HEK293 (cell line): Measurements from ENCODE around the gene CTNNBL1.

ENCODE experiments used
- CTCF ChIA-PET: fragments of 350-600 bp; formaldehyde crosslinking; extraction: SDS; loops from one replicate; lab custom pipeline; 2021; ENCODE audit warnings: antibody characterized with exemption; lab: Yijun Ruan, JAX
- POLR2A ChIA-PET: fragments of 300-600 bp; formaldehyde crosslinking; extraction: SDS; loops from one replicate; lab custom pipeline; 2020; ENCODE audit warnings: antibody characterized with exemption, inconsistent platforms; lab: Yijun Ruan, JAX
- H3K27ac ChIP-seq: fragments of 200-500 bp; sonication (Bioruptor generic); 2 replicates; pipeline ENCODE4 v1.5.1; 2014; ENCODE audit warnings: low read depth, low read length, control low read depth, inconsistent platforms; ENCODE audit errors: extremely low read depth
- H3K36me3 ChIP-seq, 2 experiments: fragments of 200-500 bp in 1 of 2; sonication (Bioruptor generic) in 1 of 2; 1 replicate in 1 of 2; 2 replicates in 1 of 2; pipeline ENCODE4 v1.5.1; 2014 to 2017; ENCODE audit warnings: inconsistent platforms in 2 of 2, low read length in 2 of 2; ENCODE audit not compliant: control insufficient read depth in 2 of 2, insufficient read depth in 1 of 2
- H3K4me1 ChIP-seq: fragments of 200-500 bp; sonication (Bioruptor generic); 2 replicates; pipeline ENCODE4 v1.5.1; 2014; ENCODE audit warnings: mild to moderate bottlenecking, low read length, inconsistent platforms; ENCODE audit not compliant: control insufficient read depth, insufficient read depth
- H3K4me3 ChIP-seq: 2 replicates; pipeline ENCODE4 v1.5.1; 2011; ENCODE audit warnings: low read depth, mild to moderate bottlenecking, control low read depth, low read length, moderate library complexity
- H3K9me3 ChIP-seq: fragments of 200-500 bp; sonication (Bioruptor generic); 2 replicates; pipeline ENCODE4 v1.5.1; 2014; ENCODE audit warnings: low read depth, low read length, inconsistent platforms; ENCODE audit not compliant: control insufficient read depth, insufficient read depth
- HOXD13 ChIP-seq: sonication (generic); formaldehyde crosslinking; IDR thresholded peaks from 2 replicates; pipeline ENCODE4 v1.8.0; 2022; ENCODE audit warnings: missing genetic modification reagents, borderline replicate concordance
- SETDB1 ChIP-seq: IDR thresholded peaks from one replicate; pipeline ENCODE4 v1.6.1; 2017; ENCODE audit warnings: mild to moderate bottlenecking, low read length, moderate library complexity, mixed read lengths; ENCODE audit not compliant: insufficient read length
- ZBTB7A ChIP-seq: fragments of 450-650 bp; formaldehyde crosslinking; IDR thresholded peaks from 2 replicates; pipeline ENCODE4 v1.5.1; 2016; ENCODE audit warnings: low read depth, missing biosample characterization, missing genetic modification characterization
- ZFP3 ChIP-seq: fragments of 450-650 bp; formaldehyde crosslinking; IDR thresholded peaks from 2 replicates; pipeline ENCODE4 v1.5.1; 2016; ENCODE audit warnings: low read depth, missing biosample characterization, missing genetic modification characterization
- ZNF140 ChIP-seq: fragments of 450-650 bp; formaldehyde crosslinking; IDR thresholded peaks from 2 replicates; pipeline ENCODE4 v1.5.1; 2016; ENCODE audit warnings: missing biosample characterization, missing genetic modification characterization
- ZNF239 ChIP-seq: fragments of 450-650 bp; formaldehyde crosslinking; IDR thresholded peaks from 2 replicates; pipeline ENCODE4 v1.5.1; 2016; ENCODE audit warnings: missing biosample characterization, missing genetic modification characterization
- ZNF561 ChIP-seq: fragments of 450-650 bp; IDR thresholded peaks from 2 replicates; pipeline ENCODE4 v1.5.1; 2018; ENCODE audit warnings: missing biosample characterization, missing genetic modification characterization, borderline replicate concordance
- ZNF664 ChIP-seq: fragments of 450-650 bp; formaldehyde crosslinking; IDR thresholded peaks from 2 replicates; pipeline ENCODE4 v1.5.1; 2016; ENCODE audit warnings: missing biosample characterization, missing genetic modification characterization
- TF ChIP-seq, protein P1 (sequence below): fragments of 450-650 bp; formaldehyde crosslinking; IDR thresholded peaks from 2 replicates; pipeline ENCODE4 v1.5.1; 2016; ENCODE audit warnings: missing biosample characterization, missing genetic modification characterization
- TF ChIP-seq, protein P2 (sequence below): fragments of 450-650 bp; formaldehyde crosslinking; IDR thresholded peaks from 2 replicates; pipeline ENCODE4 v1.5.0; 2017; ENCODE audit warnings: missing biosample characterization, missing genetic modification characterization, borderline replicate concordance
- TF ChIP-seq, protein P3 (sequence below): fragments of 450-650 bp; formaldehyde crosslinking; IDR thresholded peaks from 2 replicates; pipeline ENCODE4 v1.5.1; 2017; ENCODE audit warnings: missing biosample characterization, missing genetic modification characterization
- TF ChIP-seq, protein P4 (sequence below): fragments of 450-650 bp; formaldehyde crosslinking; IDR thresholded peaks from 2 replicates; pipeline ENCODE4 v1.5.1; 2016; ENCODE audit warnings: missing biosample characterization, missing genetic modification characterization
- TF ChIP-seq, protein P5 (sequence below): fragments of 450-650 bp; formaldehyde crosslinking; IDR thresholded peaks from 2 replicates; pipeline ENCODE4 v1.5.1; 2017; ENCODE audit warnings: missing biosample characterization, missing genetic modification characterization

CTNNBL1 gene

DNA sequence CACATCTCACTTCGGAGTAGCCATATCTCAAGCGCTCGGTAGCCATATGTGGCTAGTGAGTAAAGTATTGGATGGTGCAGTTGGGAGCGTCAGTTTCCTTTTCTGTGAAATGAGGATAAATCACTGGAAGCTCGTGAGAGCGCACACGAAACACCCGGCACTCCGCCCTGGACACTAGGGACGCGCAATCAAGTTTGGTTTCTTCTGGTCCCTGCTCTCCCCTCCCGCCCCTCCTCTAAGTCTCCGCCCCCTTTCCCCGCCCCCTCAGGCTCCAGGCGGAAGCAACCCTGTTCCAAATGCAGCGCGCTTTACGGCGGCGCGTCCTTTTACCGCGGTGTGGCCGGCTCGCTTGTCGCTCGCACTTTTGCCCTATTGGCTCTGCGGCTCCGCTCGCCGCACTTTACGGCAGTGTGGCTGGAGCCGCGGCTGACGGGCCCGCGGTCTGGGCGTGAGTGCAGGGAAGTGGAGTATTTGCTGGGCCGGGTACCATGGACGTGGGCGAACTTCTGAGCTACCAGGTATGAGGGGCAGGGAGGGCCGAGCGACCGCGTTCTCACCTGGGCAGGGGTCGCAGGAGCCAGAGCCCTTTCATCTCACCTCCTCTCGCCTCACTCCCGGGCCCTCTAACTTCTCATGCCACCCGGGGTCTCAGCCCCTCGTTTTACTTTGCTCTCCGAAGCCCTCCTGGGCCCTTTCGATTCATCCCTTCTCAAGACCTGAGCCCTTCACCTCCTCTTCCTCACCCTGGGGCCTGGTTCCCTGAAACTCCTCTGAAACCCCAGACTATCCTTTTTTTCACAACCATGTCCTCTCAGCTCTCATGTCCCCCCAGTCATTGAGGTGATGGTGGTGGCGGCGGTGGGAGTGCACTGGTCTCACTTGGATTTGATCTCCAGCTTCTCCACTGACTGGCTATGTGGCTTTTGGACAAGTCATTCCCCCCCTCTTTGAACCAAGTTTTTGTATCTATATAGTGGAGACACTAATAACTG is at the start of gene CTNNBL1 (continued):
- TF ChIP-seq, protein P1, sequence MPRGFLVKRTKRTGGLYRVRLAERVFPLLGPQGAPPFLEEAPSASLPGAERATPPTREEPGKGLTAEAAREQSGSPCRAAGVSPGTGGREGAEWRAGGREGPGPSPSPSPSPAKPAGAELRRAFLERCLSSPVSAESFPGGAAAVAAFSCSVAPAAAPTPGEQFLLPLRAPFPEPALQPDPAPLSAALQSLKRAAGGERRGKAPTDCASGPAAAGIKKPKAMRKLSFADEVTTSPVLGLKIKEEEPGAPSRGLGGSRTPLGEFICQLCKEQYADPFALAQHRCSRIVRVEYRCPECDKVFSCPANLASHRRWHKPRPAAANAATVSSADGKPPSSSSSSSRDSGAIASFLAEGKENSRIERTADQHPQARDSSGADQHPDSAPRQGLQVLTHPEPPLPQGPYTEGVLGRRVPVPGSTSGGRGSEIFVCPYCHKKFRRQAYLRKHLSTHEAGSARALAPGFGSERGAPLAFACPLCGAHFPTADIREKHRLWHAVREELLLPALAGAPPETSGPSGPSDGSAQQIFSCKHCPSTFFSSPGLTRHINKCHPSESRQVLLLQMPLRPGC, result no peak
- TF ChIP-seq ZFP3 (tag by site-specific recombination) (no peak), HOXD13 (no peak), SETDB1 (no peak), ZBTB7A (tag by site-specific recombination) (peak; percentile 52; the same call in 1 of the 2 replicates)
- TF ChIP-seq, protein P2, sequence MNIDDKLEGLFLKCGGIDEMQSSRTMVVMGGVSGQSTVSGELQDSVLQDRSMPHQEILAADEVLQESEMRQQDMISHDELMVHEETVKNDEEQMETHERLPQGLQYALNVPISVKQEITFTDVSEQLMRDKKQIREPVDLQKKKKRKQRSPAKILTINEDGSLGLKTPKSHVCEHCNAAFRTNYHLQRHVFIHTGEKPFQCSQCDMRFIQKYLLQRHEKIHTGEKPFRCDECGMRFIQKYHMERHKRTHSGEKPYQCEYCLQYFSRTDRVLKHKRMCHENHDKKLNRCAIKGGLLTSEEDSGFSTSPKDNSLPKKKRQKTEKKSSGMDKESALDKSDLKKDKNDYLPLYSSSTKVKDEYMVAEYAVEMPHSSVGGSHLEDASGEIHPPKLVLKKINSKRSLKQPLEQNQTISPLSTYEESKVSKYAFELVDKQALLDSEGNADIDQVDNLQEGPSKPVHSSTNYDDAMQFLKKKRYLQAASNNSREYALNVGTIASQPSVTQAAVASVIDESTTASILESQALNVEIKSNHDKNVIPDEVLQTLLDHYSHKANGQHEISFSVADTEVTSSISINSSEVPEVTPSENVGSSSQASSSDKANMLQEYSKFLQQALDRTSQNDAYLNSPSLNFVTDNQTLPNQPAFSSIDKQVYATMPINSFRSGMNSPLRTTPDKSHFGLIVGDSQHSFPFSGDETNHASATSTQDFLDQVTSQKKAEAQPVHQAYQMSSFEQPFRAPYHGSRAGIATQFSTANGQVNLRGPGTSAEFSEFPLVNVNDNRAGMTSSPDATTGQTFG (tag by site-specific recombination), result no peak

DNA sequence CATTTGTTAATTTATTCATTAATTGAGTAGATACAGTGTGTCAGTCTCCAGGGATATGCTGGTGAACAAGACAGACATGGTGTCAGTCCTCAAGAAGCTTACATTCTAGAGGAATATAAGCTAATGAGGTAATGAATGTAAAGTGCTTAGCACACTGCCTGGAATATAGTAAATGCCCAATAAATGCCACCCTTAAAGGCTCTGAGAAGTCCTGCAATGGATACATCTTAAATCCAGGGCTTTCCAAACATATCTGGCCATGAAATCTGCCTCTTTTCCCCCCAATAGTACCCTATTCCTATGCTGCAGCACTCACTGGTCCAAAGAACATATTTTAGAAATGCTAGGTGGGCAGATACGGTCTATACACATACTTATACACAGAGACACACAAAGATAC is 49.2 kb upstream of the CTNNBL1 start:
- H3K4me1 ChIP-seq, result no peaks in the 10 kb centered on the region
- no peak overlapping the region for H3K27ac ChIP-seq
- TF ChIP-seq ZNF561 (tag by site-specific recombination) (no peak), ZNF664 (tag by site-specific recombination) (peak; percentile 76; the same call in 1 of the 2 replicates), ZNF239 (tag by site-specific recombination) (peak; percentile 93), ZNF140 (tag by site-specific recombination) (no peak)
- TF ChIP-seq, protein P3, sequence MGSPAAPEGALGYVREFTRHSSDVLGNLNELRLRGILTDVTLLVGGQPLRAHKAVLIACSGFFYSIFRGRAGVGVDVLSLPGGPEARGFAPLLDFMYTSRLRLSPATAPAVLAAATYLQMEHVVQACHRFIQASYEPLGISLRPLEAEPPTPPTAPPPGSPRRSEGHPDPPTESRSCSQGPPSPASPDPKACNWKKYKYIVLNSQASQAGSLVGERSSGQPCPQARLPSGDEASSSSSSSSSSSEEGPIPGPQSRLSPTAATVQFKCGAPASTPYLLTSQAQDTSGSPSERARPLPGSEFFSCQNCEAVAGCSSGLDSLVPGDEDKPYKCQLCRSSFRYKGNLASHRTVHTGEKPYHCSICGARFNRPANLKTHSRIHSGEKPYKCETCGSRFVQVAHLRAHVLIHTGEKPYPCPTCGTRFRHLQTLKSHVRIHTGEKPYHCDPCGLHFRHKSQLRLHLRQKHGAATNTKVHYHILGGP (tag by site-specific recombination), result no peak
- TF ChIP-seq, protein P4, sequence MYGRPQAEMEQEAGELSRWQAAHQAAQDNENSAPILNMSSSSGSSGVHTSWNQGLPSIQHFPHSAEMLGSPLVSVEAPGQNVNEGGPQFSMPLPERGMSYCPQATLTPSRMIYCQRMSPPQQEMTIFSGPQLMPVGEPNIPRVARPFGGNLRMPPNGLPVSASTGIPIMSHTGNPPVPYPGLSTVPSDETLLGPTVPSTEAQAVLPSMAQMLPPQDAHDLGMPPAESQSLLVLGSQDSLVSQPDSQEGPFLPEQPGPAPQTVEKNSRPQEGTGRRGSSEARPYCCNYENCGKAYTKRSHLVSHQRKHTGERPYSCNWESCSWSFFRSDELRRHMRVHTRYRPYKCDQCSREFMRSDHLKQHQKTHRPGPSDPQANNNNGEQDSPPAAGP (tag by site-specific recombination), result no peak
- TF ChIP-seq, protein P5, sequence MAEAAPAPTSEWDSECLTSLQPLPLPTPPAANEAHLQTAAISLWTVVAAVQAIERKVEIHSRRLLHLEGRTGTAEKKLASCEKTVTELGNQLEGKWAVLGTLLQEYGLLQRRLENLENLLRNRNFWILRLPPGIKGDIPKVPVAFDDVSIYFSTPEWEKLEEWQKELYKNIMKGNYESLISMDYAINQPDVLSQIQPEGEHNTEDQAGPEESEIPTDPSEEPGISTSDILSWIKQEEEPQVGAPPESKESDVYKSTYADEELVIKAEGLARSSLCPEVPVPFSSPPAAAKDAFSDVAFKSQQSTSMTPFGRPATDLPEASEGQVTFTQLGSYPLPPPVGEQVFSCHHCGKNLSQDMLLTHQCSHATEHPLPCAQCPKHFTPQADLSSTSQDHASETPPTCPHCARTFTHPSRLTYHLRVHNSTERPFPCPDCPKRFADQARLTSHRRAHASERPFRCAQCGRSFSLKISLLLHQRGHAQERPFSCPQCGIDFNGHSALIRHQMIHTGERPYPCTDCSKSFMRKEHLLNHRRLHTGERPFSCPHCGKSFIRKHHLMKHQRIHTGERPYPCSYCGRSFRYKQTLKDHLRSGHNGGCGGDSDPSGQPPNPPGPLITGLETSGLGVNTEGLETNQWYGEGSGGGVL (tag by site-specific recombination), result no peak
- H3K4me3 ChIP-seq, result no peak overlapping the region
- ChIA-PET CTCF (interaction anchor here (0.6 kb wide), 1 partner anchor 13 kb away, joined by 3 read pairs; no protein-coding TSS in a partner anchor), POLR2A (no interaction called here)
- no peaks in the 10 kb centered on the region for H3K36me3 ChIP-seq
- H3K9me3 ChIP-seq, result no peaks in the 10 kb centered on the region
